ENCODE data around the gene RPGR.

Gene RPGR

GRCh38 chrX:38277802-38278201 is 49.5 kb downstream of the RPGR start:
- TF ChIP-seq POLR2AphosphoS5 (IDR thresholded peaks at IDR 0.05; ENCODE audit: low read depth) (no peak), SPI1 (IDR thresholded peaks at IDR 0.05; ENCODE audit: borderline replicate concordance, low read depth) (no peak), CTCF (IDR thresholded peaks at IDR 0.05; ENCODE audit: insufficient read depth, low read length) (no peak), REST (IDR thresholded peaks at IDR 0.05; ENCODE audit: insufficient replicate concordance, low read depth) (no peak), GABPA (IDR thresholded peaks at IDR 0.05; ENCODE audit: low read depth) (no peak)
- DNase-seq (ENCODE audit: low read depth in 1 of 2, low spot score in 1 of 2), result no peak
- no peak overlapping the region for H3K4me3 ChIP-seq (replicated peaks; ENCODE audit: insufficient read depth, low read length)
- no peaks in the 10 kb centered on the region for H3K27me3 ChIP-seq (ENCODE audit: insufficient read depth, poor library complexity, severe bottlenecking)
- no peak overlapping the region for H3K27ac ChIP-seq (replicated peaks)

GRCh38 chrX:38277136-38277535 is 50.2 kb downstream of the RPGR start:
- H3K27ac ChIP-seq (replicated peaks), result no peak overlapping the region
- no peak for DNase-seq (ENCODE audit: low read depth in 1 of 2, low spot score in 1 of 2)
- no peaks in the 10 kb centered on the region for H3K27me3 ChIP-seq (ENCODE audit: insufficient read depth, poor library complexity, severe bottlenecking)
- no peak for TF ChIP-seq SPI1 (IDR thresholded peaks at IDR 0.05; ENCODE audit: borderline replicate concordance, low read depth)
- no peak for TF ChIP-seq REST (IDR thresholded peaks at IDR 0.05; ENCODE audit: insufficient replicate concordance, low read depth)
- no peak for TF ChIP-seq GABPA (IDR thresholded peaks at IDR 0.05; ENCODE audit: low read depth)
- TF ChIP-seq POLR2AphosphoS5 (IDR thresholded peaks at IDR 0.05; ENCODE audit: low read depth), result no peak
- no peak for TF ChIP-seq CTCF (IDR thresholded peaks at IDR 0.05; ENCODE audit: insufficient read depth, low read length)
- no peak overlapping the region for H3K4me3 ChIP-seq (replicated peaks; ENCODE audit: insufficient read depth, low read length)

- Histone ChIP-seq H3K4me3 (replicated peaks; ENCODE audit: insufficient read depth, low read length) (no peak overlapping the region), H3K27ac (replicated peaks) (no peak overlapping the region), H3K27me3 (ENCODE audit: insufficient read depth, poor library complexity, severe bottlenecking) (no peaks in the 10 kb centered on the region)
- TF ChIP-seq SPI1 (IDR thresholded peaks at IDR 0.05; ENCODE audit: borderline replicate concordance, low read depth), result no peak
- TF ChIP-seq POLR2AphosphoS5 (IDR thresholded peaks at IDR 0.05; ENCODE audit: low read depth), result no peak
- TF ChIP-seq REST (IDR thresholded peaks at IDR 0.05; ENCODE audit: insufficient replicate concordance, low read depth), result no peak
- no peak for TF ChIP-seq CTCF (IDR thresholded peaks at IDR 0.05; ENCODE audit: insufficient read depth, low read length)
- TF ChIP-seq GABPA (IDR thresholded peaks at IDR 0.05; ENCODE audit: low read depth), result no peak
- no peak for DNase-seq (ENCODE audit: low read depth in 1 of 2, low spot score in 1 of 2)
Measured at GRCh38 chrX:38276089-38276488, 51.2 kb downstream of the RPGR start.

All from HL-60 (cell line).